H1 (cell line): ENCODE measurements around the gene SAG. TPM values are rescaled to one million over a fixed set of nuclear protein-coding genes. Genes with fewer than 3 reads are reported as not detected.

ENCODE experiments used
- CTCF ChIA-PET: fragments of 300-600 bp; sonication (Branson Sonifier 250); formaldehyde crosslinking; loops from one replicate; lab custom pipeline; 2021; ENCODE audit not compliant: partially characterized antibody; lab: Charles Lee
- POLR2A ChIA-PET: fragments of 300-600 bp; sonication (Branson Sonifier 250); formaldehyde crosslinking; loops from one replicate; lab custom pipeline; 2021; ENCODE audit warnings: inconsistent platforms; ENCODE audit not compliant: partially characterized antibody; lab: Charles Lee
- DNase-seq, 2 experiments: peaks; one replicate each; pipeline versions ENCODE4 v3.0.0 to v3.0.0-alpha.2; 2010 to 2022; ENCODE audit warnings: low spot score in 2 of 2, low read depth in 1 of 2, mixed read lengths in 1 of 2
- FAIRE-seq: peaks from 2 replicates; lab custom pipeline; 2011; peaks lifted over from hg19 to GRCh38; lab: Jason Lieb, UNC
- H2AFZ ChIP-seq: 2 replicates; pipeline ENCODE4 v1.8.1; 2012; ENCODE audit warnings: low read length, inconsistent platforms
- H2AK5ac ChIP-seq: 2 replicates; pipeline ENCODE4 v1.6.1; 2013; ENCODE audit warnings: low read depth, low read length
- H2BK120ac ChIP-seq: replicated peaks from 2 replicates; pipeline ENCODE3; 2013; ENCODE audit warnings: low read depth, low read length, inconsistent platforms
- H2BK12ac ChIP-seq: 2 replicates; pipeline ENCODE4 v1.6.1; 2013; ENCODE audit warnings: low read depth, low read length
- H2BK15ac ChIP-seq: 2 replicates; pipeline ENCODE4 v1.6.1; 2013; ENCODE audit warnings: low read length
- H2BK20ac ChIP-seq: 2 replicates; pipeline ENCODE4 v1.6.1; 2013; ENCODE audit warnings: low read length
- H2BK5ac ChIP-seq: 2 replicates; pipeline ENCODE4 v1.6.1; 2013; ENCODE audit warnings: low read depth, low read length
- H3K14ac ChIP-seq: 2 replicates; pipeline ENCODE4 v1.6.1; 2013; ENCODE audit warnings: inconsistent platforms; ENCODE audit not compliant: insufficient read length
- H3K18ac ChIP-seq: 2 replicates; pipeline ENCODE4 v1.6.1; 2013; ENCODE audit warnings: low read length; ENCODE audit errors: extremely low read depth
- H3K23ac ChIP-seq: 2 replicates; pipeline ENCODE4 v1.6.1; 2013; ENCODE audit warnings: inconsistent platforms; ENCODE audit not compliant: insufficient read length
- H3K23me2 ChIP-seq: 2 replicates; pipeline ENCODE4 v1.6.1; 2013; ENCODE audit warnings: low read depth, low read length
- H3K27ac ChIP-seq: 2 replicates; pipeline ENCODE4 v1.6.1; 2011; ENCODE audit warnings: low read depth, low read length, inconsistent platforms
- H3K27me3 ChIP-seq, 4 experiments: replicated peaks in 1 of 4; 1 replicate in 1 of 4; 2 replicates in 3 of 4; pipeline versions ENCODE4 v1.6.1 to v1.8.1; 2011 to 2013; ENCODE audit warnings: low read length in 3 of 4, mild to moderate bottlenecking in 3 of 4, inconsistent platforms in 2 of 4, mixed read lengths in 2 of 4, moderate library complexity in 1 of 4; ENCODE audit not compliant: control insufficient read depth in 3 of 4, insufficient read depth in 3 of 4; ENCODE audit errors: extremely low read depth in 1 of 4
- H3K36me3 ChIP-seq, 4 experiments: 2 replicates each; pipeline versions ENCODE4 v1.6.1 to v1.8.1; 2011 to 2013; ENCODE audit warnings: mild to moderate bottlenecking in 4 of 4, low read length in 3 of 4, moderate library complexity in 2 of 4, control low read depth in 1 of 4, inconsistent platforms in 1 of 4; ENCODE audit not compliant: insufficient read depth in 4 of 4, control insufficient read depth in 2 of 4
- H3K4ac ChIP-seq: replicated peaks from 2 replicates; pipeline ENCODE3; 2013; ENCODE audit warnings: low read length, low read depth, mixed read lengths, inconsistent platforms; ENCODE audit not compliant: insufficient read length
- H3K4me1 ChIP-seq, 4 experiments: replicated peaks in 1 of 4; 1 replicate in 1 of 4; 2 replicates in 3 of 4; pipeline versions ENCODE4 v1.6.1 to v1.8.1; 2011 to 2013; ENCODE audit warnings: low read length in 3 of 4, inconsistent platforms in 2 of 4, mixed read lengths in 1 of 4; ENCODE audit not compliant: insufficient read depth in 4 of 4, control insufficient read depth in 3 of 4
- H3K4me2 ChIP-seq, 2 experiments: 2 replicates each; pipeline versions ENCODE4 v1.6.1 to v1.8.1; 2011 to 2013; ENCODE audit warnings: low read depth in 2 of 2, low read length in 2 of 2, control low read depth in 1 of 2, inconsistent platforms in 1 of 2, mild to moderate bottlenecking in 1 of 2; ENCODE audit not compliant: insufficient read depth in 1 of 2
- H3K4me3 ChIP-seq, 4 experiments: fragments of 200-600, 300-600 bp in 1 of 4; sonication (generic), shearing (Covaris generic), sonication (Bioruptor Twin) in 1 of 4; 2 replicates each; pipeline versions ENCODE4 v1.5.1 to v1.8.1; 2011 to 2016; ENCODE audit warnings: low read length in 4 of 4, low read depth in 3 of 4, control low read depth in 2 of 4, inconsistent platforms in 2 of 4, mild to moderate bottlenecking in 2 of 4, mixed read lengths in 1 of 4, moderate library complexity in 1 of 4; ENCODE audit not compliant: insufficient read depth in 2 of 4; ENCODE audit errors: extremely low read depth in 1 of 4
- H3K56ac ChIP-seq: replicated peaks from 2 replicates; pipeline ENCODE3; 2013; ENCODE audit warnings: low read depth, mild to moderate bottlenecking, mixed read lengths, low read length, inconsistent platforms; ENCODE audit not compliant: insufficient read length
- H3K79me1 ChIP-seq: 2 replicates; pipeline ENCODE4 v1.6.1; 2013; ENCODE audit warnings: low read depth, low read length, control low read depth
- H3K79me2 ChIP-seq, 2 experiments: 2 replicates each; pipeline versions ENCODE4 v1.6.1 to v1.8.1; 2012 to 2013; ENCODE audit warnings: low read length in 2 of 2, mild to moderate bottlenecking in 2 of 2, inconsistent platforms in 1 of 2; ENCODE audit not compliant: insufficient read depth in 2 of 2, control insufficient read depth in 1 of 2
- H3K9ac ChIP-seq, 4 experiments: replicated peaks in 1 of 4; 1 replicate in 1 of 4; 2 replicates in 3 of 4; pipeline versions ENCODE4 v1.6.1 to v1.8.1; 2011 to 2013; ENCODE audit warnings: low read depth in 3 of 4, low read length in 3 of 4, control low read depth in 2 of 4, mild to moderate bottlenecking in 2 of 4, moderate library complexity in 2 of 4, inconsistent platforms in 1 of 4; ENCODE audit errors: extremely low read depth in 1 of 4
- H3K9me3 ChIP-seq, 2 experiments: 2 replicates each; pipeline versions ENCODE4 v1.6.1 to v1.8.1; 2012 to 2013; ENCODE audit warnings: mild to moderate bottlenecking in 2 of 2, moderate library complexity in 2 of 2, control low read depth in 1 of 2, inconsistent platforms in 1 of 2, low read depth in 1 of 2, low read length in 1 of 2, mixed read lengths in 1 of 2; ENCODE audit not compliant: insufficient read depth in 2 of 2
- H4K20me1 ChIP-seq, 2 experiments: replicated peaks in 1 of 2; 2 replicates each; pipeline versions ENCODE3 to v1.8.1; 2011 to 2013; ENCODE audit warnings: inconsistent platforms in 2 of 2, low read length in 2 of 2, mild to moderate bottlenecking in 1 of 2; ENCODE audit not compliant: insufficient read depth in 2 of 2, control insufficient read depth in 1 of 2
- H4K5ac ChIP-seq: 2 replicates; pipeline ENCODE4 v1.6.1; 2013; ENCODE audit warnings: low read length, low read depth, mixed read lengths, inconsistent platforms; ENCODE audit not compliant: insufficient read length
- H4K8ac ChIP-seq: 2 replicates; pipeline ENCODE4 v1.8.0; 2013; ENCODE audit warnings: mild to moderate bottlenecking, moderate library complexity, low read length, inconsistent platforms; ENCODE audit not compliant: insufficient read depth; ENCODE audit errors: extremely low read depth
- H4K91ac ChIP-seq: replicated peaks from 2 replicates; pipeline ENCODE3; 2013; ENCODE audit warnings: low read length, mixed read lengths, inconsistent platforms; ENCODE audit not compliant: insufficient read length
- CBX8 ChIP-seq: fragments of 300-800, 300-1000 bp; sonication (generic); IDR thresholded peaks from 2 replicates; pipeline ENCODE4 v1.7.1; 2016; ENCODE audit warnings: low read depth, low read length, borderline replicate concordance
- CREB1 ChIP-seq: IDR thresholded peaks from 2 replicates; pipeline ENCODE4 v1.6.1; 2012; ENCODE audit warnings: inconsistent platforms
- EZH2 ChIP-seq: fragments of 200-600 bp; sonication (generic); IDR thresholded peaks from 2 replicates; pipeline ENCODE4 v1.7.1; 2012; ENCODE audit warnings: low read depth, mild to moderate bottlenecking, moderate library complexity, low read length, inconsistent platforms; ENCODE audit not compliant: severe bottlenecking
- HDAC6 ChIP-seq: IDR thresholded peaks from one replicate; pipeline ENCODE4 v1.7.1; 2012; ENCODE audit warnings: low read depth, mild to moderate bottlenecking, inconsistent platforms, low read length, moderate library complexity
- KDM5A ChIP-seq: fragments of 200-600 bp; IDR thresholded peaks from 2 replicates; pipeline ENCODE4 v1.7.1; 2012; ENCODE audit warnings: mild to moderate bottlenecking, low read length, inconsistent platforms, mixed read lengths
- MAFK ChIP-seq: IDR thresholded peaks from 2 replicates; pipeline ENCODE4 v1.6.1; 2012; ENCODE audit warnings: low read depth, mild to moderate bottlenecking, improper control_type of control experiment, low read length
- POU5F1 ChIP-seq: IDR thresholded peaks from 2 replicates; pipeline ENCODE4 v1.6.1; 2011; ENCODE audit warnings: low read depth, mild to moderate bottlenecking, low read length, moderate library complexity
- RBBP5 ChIP-seq: IDR thresholded peaks from 2 replicates; pipeline ENCODE4 v1.7.1; 2012; ENCODE audit warnings: low read depth, mild to moderate bottlenecking, inconsistent platforms, low read length, moderate library complexity, borderline replicate concordance
- SP4 ChIP-seq: IDR thresholded peaks from 2 replicates; pipeline ENCODE4 v1.6.1; 2012; ENCODE audit warnings: low read length, inconsistent platforms
- SRF ChIP-seq: IDR thresholded peaks from 2 replicates; pipeline ENCODE4 v1.6.1; 2011; ENCODE audit warnings: mild to moderate bottlenecking, low read depth, low read length, moderate library complexity
- WGBS, 2 experiments: shearing (Covaris generic) in 1 of 2; methylation state at CpG; one replicate each; pipeline versions ENCODE4 v1.1.6 to v1.1.7; 2013 to 2015; ENCODE audit warnings: low lambda C conversion rate in 2 of 2, mixed read lengths in 2 of 2, inconsistent platforms in 1 of 2, low coverage in 1 of 2, missing lambda C conversion rate in 1 of 2; ENCODE audit not compliant: insufficient replicate concordance in 2 of 2, insufficient coverage in 1 of 2, insufficient read length in 1 of 2; ENCODE audit errors: extremely low coverage in 1 of 2, missing lambda C conversion rate in 1 of 2; 5-methylcytosine and 5-hydroxymethylcytosine counted together
- polyA plus RNA-seq, 7 experiments: library from polyadenylated mRNA; depleted of rRNA in 3 of 7; stranded (reverse) in 5 of 7; unstranded in 2 of 7; fragments of >200 nt in 5 of 7; fragments of 200-250 nt in 2 of 7; gene quantifications; 1 replicate in 5 of 7; 2 replicates in 1 of 7; 4 replicates in 1 of 7; pipeline versions ENCODE4 v1.2.1 to v1.2.3, GENCODE V29; 2011 to 2013; ENCODE audit warnings: missing spikeins in 2 of 7, mixed read lengths in 2 of 7
- total RNA-seq: library from RNA; stranded (reverse); fragmentation: NEBNext Ultra II Directional; extraction: Animal tissue kit (Norgen Biotek cat#: 25700); gene quantifications from 2 replicates; pipeline ENCODE4 v1.2.1, GENCODE V29; 2021
- TF ChIP-seq, protein P1 (sequence below): IDR thresholded peaks from 2 replicates; pipeline ENCODE4 v1.6.1; 2011; ENCODE audit warnings: low read depth, mild to moderate bottlenecking, low read length; ENCODE audit not compliant: insufficient read depth
- TF ChIP-seq, protein P2 (sequence below), 3 experiments: IDR thresholded peaks; 1 replicate in 2 of 3; 2 replicates in 1 of 3; pipeline versions ENCODE4 v1.5.1 to v1.6.1; 2011; ENCODE audit warnings: low read length in 3 of 3, mild to moderate bottlenecking in 3 of 3, inconsistent platforms in 2 of 3, low read depth in 1 of 3, moderate library complexity in 1 of 3; ENCODE audit not compliant: insufficient read depth in 1 of 3; ENCODE audit errors: control extremely low read depth in 1 of 3

Gene SAG
- total and polyA plus RNA-seq, 2 of the 8 experiments (the other 6 are each of a cell fraction or from before 2014, with no cell fraction given): not detected

DNA sequence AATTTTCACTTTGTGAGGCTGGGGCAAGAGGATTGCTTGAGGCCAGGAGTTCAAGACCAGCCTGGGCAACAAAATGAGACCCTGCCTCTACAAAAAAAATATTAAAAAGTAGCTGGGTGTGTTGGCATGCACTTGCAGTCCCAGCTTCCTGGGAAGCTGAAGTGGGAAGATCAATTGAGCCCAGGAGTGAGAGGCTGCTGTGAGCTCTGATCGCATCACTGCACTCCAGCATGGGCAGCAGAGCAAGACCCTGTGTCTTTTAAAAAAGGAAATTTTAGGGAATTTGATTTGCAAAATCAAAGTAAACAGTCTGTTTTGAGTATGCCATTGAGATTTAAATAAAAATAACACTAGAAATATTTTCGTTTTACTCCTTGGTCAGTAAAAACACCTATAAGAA lies 28.7 kb upstream of the SAG start:
- WGBS, 2 experiments: 88% methylated on average over 2 of the region's 2 CpGs; no CpG with 5 or more reads in 1 of the 2 experiments
- H3K4me1 ChIP-seq: no peaks in the 10 kb centered on the region
- no peak overlapping the region for H4K8ac ChIP-seq
- H2BK120ac ChIP-seq: no peak overlapping the region
- peaks cover 32 to 89% (median 73%) of the 10 kb centered on the region in 4 experiments for H3K36me3 ChIP-seq
- H3K79me1 ChIP-seq: no peaks in the 10 kb centered on the region
- no peak overlapping the region for H2BK12ac ChIP-seq
- DNase-seq (no peak), FAIRE-seq (no peak)
- no peak overlapping the region for H2AFZ ChIP-seq
- no peak overlapping the region for H4K5ac ChIP-seq
- H3K4me3 ChIP-seq: no peak overlapping the region
- ChIA-PET CTCF (interaction anchor here (0.7 to 0.8 kb wide), 2 partner anchors 17 to 183 kb away, joined by 3 read pairs; no protein-coding TSS in a partner anchor), POLR2A (no interaction called here)
- peaks cover 0 to 5% of the 10 kb centered on the region in 2 experiments for H4K20me1 ChIP-seq
- no peak overlapping the region for H3K18ac ChIP-seq
- no peaks in the 10 kb centered on the region for H3K79me2 ChIP-seq
- no peak overlapping the region for H2BK20ac ChIP-seq
- no peak overlapping the region for H4K91ac ChIP-seq
- H2BK5ac ChIP-seq: no peak overlapping the region
- no peak overlapping the region for H3K23ac ChIP-seq
- no peak overlapping the region for H2BK15ac ChIP-seq
- H3K4ac ChIP-seq: no peak overlapping the region
- H3K9me3 ChIP-seq: no peaks in the 10 kb centered on the region
- H3K27me3 ChIP-seq: no peaks in the 10 kb centered on the region
- no peak overlapping the region for H3K4me2 ChIP-seq
- no peak overlapping the region for H3K14ac ChIP-seq
- no peak overlapping the region for H3K9ac ChIP-seq
- no peak overlapping the region for H2AK5ac ChIP-seq
- H3K23me2 ChIP-seq: no peaks in the 10 kb centered on the region
- H3K27ac ChIP-seq: no peak overlapping the region
- H3K56ac ChIP-seq: no peak overlapping the region
- TF ChIP-seq, protein P1, sequence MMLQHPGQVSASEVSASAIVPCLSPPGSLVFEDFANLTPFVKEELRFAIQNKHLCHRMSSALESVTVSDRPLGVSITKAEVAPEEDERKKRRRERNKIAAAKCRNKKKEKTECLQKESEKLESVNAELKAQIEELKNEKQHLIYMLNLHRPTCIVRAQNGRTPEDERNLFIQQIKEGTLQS: no peak
- TF ChIP-seq MAFK (no peak), CREB1 (no peak), EZH2 (no peak), SRF (no peak), RBBP5 (no peak), SP4 (no peak), HDAC6 (no peak), CBX8 (no peak), POU5F1 (no peak), KDM5A (no peak)
- TF ChIP-seq, protein P2, sequence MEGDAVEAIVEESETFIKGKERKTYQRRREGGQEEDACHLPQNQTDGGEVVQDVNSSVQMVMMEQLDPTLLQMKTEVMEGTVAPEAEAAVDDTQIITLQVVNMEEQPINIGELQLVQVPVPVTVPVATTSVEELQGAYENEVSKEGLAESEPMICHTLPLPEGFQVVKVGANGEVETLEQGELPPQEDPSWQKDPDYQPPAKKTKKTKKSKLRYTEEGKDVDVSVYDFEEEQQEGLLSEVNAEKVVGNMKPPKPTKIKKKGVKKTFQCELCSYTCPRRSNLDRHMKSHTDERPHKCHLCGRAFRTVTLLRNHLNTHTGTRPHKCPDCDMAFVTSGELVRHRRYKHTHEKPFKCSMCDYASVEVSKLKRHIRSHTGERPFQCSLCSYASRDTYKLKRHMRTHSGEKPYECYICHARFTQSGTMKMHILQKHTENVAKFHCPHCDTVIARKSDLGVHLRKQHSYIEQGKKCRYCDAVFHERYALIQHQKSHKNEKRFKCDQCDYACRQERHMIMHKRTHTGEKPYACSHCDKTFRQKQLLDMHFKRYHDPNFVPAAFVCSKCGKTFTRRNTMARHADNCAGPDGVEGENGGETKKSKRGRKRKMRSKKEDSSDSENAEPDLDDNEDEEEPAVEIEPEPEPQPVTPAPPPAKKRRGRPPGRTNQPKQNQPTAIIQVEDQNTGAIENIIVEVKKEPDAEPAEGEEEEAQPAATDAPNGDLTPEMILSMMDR (IDR thresholded peaks at IDR 0.05; ENCODE audit: control extremely low read depth in 1 of 3, insufficient read depth in 1 of 3, low read depth in 1 of 3, low read length in 3 of 3): no peak
